ENCODE results near the gene RFTN1. TPM values are rescaled to one million over a fixed set of nuclear protein-coding genes. Genes with fewer than 3 reads are reported as not detected.

Gene RFTN1
- total and polyA plus RNA-seq, 10 of the 15 experiments (the other 5 are each of a cell fraction or from before 2014, with no cell fraction given), result 20.6 to 213 (median 147) TPM

DNA sequence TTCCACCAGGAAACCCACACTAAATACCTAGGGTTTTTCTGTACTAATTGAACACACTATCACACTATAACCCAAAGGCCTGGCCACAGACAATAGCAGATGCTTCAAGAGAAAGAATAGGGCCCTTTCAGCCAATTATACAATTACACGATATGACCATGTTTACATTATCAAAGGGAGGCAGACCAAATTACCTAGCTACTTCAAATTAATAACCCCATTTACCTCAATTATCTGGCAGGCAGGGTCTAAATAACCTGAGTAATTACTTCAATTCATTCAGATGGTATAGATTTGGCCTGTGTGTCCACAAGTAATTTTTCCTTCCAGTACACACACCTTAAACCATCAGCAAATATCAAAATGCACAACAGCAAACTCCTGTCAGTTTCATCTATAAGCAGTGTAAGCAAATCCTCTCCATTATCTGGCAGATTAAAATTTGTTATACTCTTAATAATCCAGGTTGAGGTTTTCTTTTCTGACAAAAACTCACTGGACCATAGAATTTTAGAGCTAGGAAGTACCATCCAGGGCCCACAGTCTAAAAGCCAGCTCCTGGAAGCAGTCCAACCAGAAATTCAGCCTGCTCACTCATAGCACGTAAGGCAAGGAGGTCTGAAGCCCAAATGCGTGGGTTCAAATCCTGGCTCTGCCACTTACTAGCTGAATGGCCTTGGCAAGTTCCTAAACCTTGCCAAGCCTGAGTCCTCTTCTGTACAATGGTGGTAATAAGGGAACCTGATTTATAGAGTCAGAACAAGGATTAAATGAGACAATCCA lies 51.8 kb downstream of the RFTN1 start:
- RAD21 ChIA-PET (ENCODE audit: unreplicated experiment), result interaction anchor here (1.0 kb wide), 1 partner anchor 98 kb away, joined by 3 read pairs; no protein-coding TSS in a partner anchor
- Histone ChIP-seq H3K9me3 (replicated peaks; ENCODE audit: control insufficient read depth, insufficient read depth, low read length) (no peaks in the 10 kb centered on the region), H3K79me2 (ENCODE audit: control insufficient read depth, insufficient read depth, low read length) (peaks cover 35% of the 10 kb centered on the region), H3K4me3 (no peak overlapping the region), H3K36me3 (ENCODE audit: control insufficient read depth in 2 of 2, insufficient read depth in 2 of 2, low read length in 1 of 2) (peaks cover 0 to 3% of the 10 kb centered on the region in 2 experiments; a peak in 3 of 4 replicates), H3K4me2 (ENCODE audit: control insufficient read depth, insufficient read depth) (no peak overlapping the region), H3K9ac (ENCODE audit: control insufficient read depth, insufficient read depth, low read length) (no peak overlapping the region), H4K20me1 (ENCODE audit: control insufficient read depth, insufficient read depth) (no peaks in the 10 kb centered on the region), H3K27me3 (replicated peaks in 1 of 2; ENCODE audit: control insufficient read depth in 2 of 2, insufficient read depth in 2 of 2, low read length in 1 of 2) (no peaks in the 10 kb centered on the region), H3K4me1 (ENCODE audit: control insufficient read depth, insufficient read depth, low read length) (no peaks in the 10 kb centered on the region), H2AFZ (ENCODE audit: control insufficient read depth, low read depth, low read length) (no peak overlapping the region), H3K27ac (ENCODE audit: control insufficient read depth, insufficient read depth) (no peak overlapping the region)
- ATAC-seq (no peak), FAIRE-seq (no peak), DNase-seq (ENCODE audit: low read depth, low spot score) (no peak)
- POLR2A ChIA-PET, result interaction anchor here (0.9 to 1.1 kb wide), 4 partner anchors 12 to 44 kb away, joined by 3 to 5 read pairs (median 4); no protein-coding TSS in a partner anchor
- CTCF ChIA-PET, result interaction anchor here (0.9 to 2.6 kb wide), 5 partner anchors 9 to 20 kb away, joined by 3 to 8 read pairs (median 3); no protein-coding TSS in a partner anchor
- 98% methylated on average over 3 of the region's 3 CpGs for WGBS (ENCODE audit: insufficient coverage, insufficient replicate concordance, low lambda C conversion rate, missing lambda C conversion rate)
- BruUV-seq (replicated peaks), result no TSS peak
- intact Hi-C loops (cut with micrococcal nuclease; ENCODE audit: unreplicated experiment) (no loop called here), in situ Hi-C loops (cut with MboI) (no loop called here)
- TF ChIP-seq, protein P1, sequence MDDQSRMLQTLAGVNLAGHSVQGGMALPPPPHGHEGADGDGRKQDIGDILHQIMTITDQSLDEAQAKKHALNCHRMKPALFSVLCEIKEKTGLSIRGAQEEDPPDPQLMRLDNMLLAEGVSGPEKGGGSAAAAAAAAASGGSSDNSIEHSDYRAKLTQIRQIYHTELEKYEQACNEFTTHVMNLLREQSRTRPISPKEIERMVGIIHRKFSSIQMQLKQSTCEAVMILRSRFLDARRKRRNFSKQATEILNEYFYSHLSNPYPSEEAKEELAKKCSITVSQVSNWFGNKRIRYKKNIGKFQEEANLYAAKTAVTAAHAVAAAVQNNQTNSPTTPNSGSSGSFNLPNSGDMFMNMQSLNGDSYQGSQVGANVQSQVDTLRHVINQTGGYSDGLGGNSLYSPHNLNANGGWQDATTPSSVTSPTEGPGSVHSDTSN (IDR thresholded peaks at IDR 0.05; ENCODE audit: insufficient replicate concordance, low read depth, low read length), result no peak
- TF ChIP-seq ZNF274 (IDR thresholded peaks at IDR 0.05; ENCODE audit: insufficient read depth, insufficient read length) (no peak), MTA3 (IDR thresholded peaks at IDR 0.05; ENCODE audit: borderline replicate concordance, low read length) (no peak)
- TF ChIP-seq, protein P2, sequence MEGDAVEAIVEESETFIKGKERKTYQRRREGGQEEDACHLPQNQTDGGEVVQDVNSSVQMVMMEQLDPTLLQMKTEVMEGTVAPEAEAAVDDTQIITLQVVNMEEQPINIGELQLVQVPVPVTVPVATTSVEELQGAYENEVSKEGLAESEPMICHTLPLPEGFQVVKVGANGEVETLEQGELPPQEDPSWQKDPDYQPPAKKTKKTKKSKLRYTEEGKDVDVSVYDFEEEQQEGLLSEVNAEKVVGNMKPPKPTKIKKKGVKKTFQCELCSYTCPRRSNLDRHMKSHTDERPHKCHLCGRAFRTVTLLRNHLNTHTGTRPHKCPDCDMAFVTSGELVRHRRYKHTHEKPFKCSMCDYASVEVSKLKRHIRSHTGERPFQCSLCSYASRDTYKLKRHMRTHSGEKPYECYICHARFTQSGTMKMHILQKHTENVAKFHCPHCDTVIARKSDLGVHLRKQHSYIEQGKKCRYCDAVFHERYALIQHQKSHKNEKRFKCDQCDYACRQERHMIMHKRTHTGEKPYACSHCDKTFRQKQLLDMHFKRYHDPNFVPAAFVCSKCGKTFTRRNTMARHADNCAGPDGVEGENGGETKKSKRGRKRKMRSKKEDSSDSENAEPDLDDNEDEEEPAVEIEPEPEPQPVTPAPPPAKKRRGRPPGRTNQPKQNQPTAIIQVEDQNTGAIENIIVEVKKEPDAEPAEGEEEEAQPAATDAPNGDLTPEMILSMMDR (IDR thresholded peaks at IDR 0.05 in 2 of 3, conservative IDR thresholded peaks at IDR 0.05 in 1 of 3; ENCODE audit: control insufficient read depth in 2 of 3, extremely low read depth in 1 of 3, insufficient read depth in 1 of 3, low read depth in 3 of 3, low read length in 3 of 3), result no peak
- SMC1A ChIA-PET (ENCODE audit: uncharacterized antibody, unreplicated experiment), result interaction anchor here (0.8 to 3.6 kb wide), 11 partner anchors 9 to 43 kb away, joined by 3 to 11 read pairs (median 4); no protein-coding TSS in a partner anchor
